Neutrophil (primary cell): Measurements from ENCODE around the gene WIPF3.

Source experiments
- H3K27ac ChIP-seq: fragments of 200-600 bp; sonication (generic); 2 replicates; pipeline ENCODE4 v1.5.1; 2016; ENCODE audit warnings: mild to moderate bottlenecking, moderate library complexity
- H3K27me3 ChIP-seq: fragments of 200-600 bp; sonication (generic); 2 replicates; pipeline ENCODE4 v1.6.0; 2016; ENCODE audit warnings: mild to moderate bottlenecking
- H3K36me3 ChIP-seq: fragments of 200-600 bp; sonication (generic); 2 replicates; pipeline ENCODE4 v1.5.1; 2017
- H3K4me1 ChIP-seq, 2 experiments: fragments of 200-600 bp in 1 of 2; sonication (generic) in 1 of 2; 1 replicate in 1 of 2; 2 replicates in 1 of 2; pipeline versions ENCODE4 v1.5.1 to v1.6.1; 2013 to 2016; ENCODE audit warnings: low read depth in 1 of 2, low read length in 1 of 2, mild to moderate bottlenecking in 1 of 2, moderate library complexity in 1 of 2; ENCODE audit not compliant: control insufficient read depth in 1 of 2, insufficient read depth in 1 of 2
- H3K4me3 ChIP-seq, 2 experiments: fragments of 200-600 bp in 1 of 2; sonication (generic) in 1 of 2; 1 replicate in 1 of 2; 2 replicates in 1 of 2; pipeline ENCODE4 v1.5.1; 2013 to 2016; ENCODE audit warnings: low read depth in 1 of 2, low read length in 1 of 2, mild to moderate bottlenecking in 1 of 2, moderate library complexity in 1 of 2
- H3K9me3 ChIP-seq: fragments of 200-600 bp; sonication (generic); 2 replicates; pipeline ENCODE4 v1.5.1; 2016
- CTCF ChIP-seq: fragments of 200-600 bp; sonication (generic); IDR thresholded peaks from 2 replicates; pipeline ENCODE4 v1.5.1; 2016; ENCODE audit warnings: antibody characterized with exemption

Gene WIPF3

GRCh38 chr7:29891766-29892165 is 85.5 kb downstream of the WIPF3 start:
- TF ChIP-seq CTCF = no peak
- H3K4me1 ChIP-seq = no peaks in the 10 kb centered on the region
- no peak overlapping the region for H3K27ac ChIP-seq
- no peaks in the 10 kb centered on the region for H3K36me3 ChIP-seq
- no peaks in the 10 kb centered on the region for H3K27me3 ChIP-seq
- no peak overlapping the region for H3K4me3 ChIP-seq
- no peaks in the 10 kb centered on the region for H3K9me3 ChIP-seq

DNA sequence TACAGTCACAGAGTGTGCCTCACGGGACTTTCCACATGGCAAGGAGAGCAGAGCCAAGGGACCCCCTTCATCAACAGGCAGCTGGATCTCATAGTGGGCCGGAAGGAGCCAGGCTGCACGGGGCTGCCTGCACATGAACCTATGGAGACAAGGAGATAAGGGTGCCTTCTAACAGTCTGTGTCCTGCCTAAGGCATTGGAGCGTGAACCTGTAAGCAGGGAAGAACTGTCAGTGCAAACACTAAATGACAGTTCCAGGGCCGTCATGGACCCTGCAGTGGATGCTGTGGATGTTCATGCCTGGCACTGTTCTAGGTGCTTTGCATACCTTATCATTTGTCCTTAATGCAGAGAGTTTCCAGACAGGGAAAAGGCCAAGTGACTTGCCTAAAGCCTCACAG is 85.9 kb downstream of the WIPF3 start:
- Histone ChIP-seq H3K9me3 (no peaks in the 10 kb centered on the region), H3K4me3 (no peak overlapping the region), H3K27me3 (no peaks in the 10 kb centered on the region), H3K4me1 (no peaks in the 10 kb centered on the region), H3K27ac (no peak overlapping the region), H3K36me3 (no peaks in the 10 kb centered on the region)
- TF ChIP-seq CTCF = no peak

DNA sequence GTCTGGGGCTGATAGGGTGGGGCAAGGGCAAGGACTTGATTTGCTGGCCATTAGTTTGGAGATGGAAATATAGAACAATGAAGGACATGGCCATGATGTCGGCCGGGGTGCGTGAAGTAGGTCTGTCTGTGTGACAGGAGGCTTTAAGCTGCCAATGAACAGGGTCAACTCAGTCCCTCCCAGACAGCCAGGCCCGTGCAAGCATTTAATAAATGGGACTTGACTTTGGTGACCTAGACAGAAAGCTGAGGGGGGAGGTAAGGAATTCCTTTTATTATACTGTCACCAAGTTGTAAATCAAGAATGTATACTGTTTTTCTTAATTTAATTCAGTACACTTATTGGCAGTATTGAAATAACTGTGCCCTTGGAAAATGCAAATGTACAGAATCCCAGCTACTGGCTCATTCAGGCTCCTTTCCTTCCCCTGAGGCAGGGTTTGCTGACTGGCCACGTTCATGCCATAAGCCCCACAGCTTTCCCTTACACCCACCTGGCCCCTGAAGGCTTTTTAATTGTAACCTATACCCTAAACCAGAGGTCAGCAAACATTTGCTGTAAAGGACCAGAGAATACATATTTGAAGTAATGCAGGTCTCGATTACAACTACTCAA is 87.2 kb downstream of the WIPF3 start:
- H3K36me3 ChIP-seq = no peaks in the 10 kb centered on the region

DNA sequence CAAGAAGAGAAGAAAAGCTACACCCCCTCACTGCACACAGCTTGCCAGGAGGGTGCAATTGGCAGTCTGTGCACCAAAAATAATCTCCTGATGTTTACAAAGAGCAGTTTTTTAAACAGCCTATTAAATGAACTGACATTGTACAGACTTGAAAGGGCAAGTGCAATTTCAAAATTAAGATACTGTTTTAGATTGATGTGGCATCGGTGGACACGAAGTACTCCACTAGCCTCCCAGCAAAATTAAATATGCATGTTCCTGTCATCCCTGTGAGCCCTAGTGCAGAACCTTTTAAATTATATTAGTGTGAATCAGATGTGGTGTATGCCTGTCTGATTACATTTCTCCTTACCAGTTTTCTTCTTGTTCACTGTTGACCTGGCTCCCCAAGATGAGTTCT is 87.9 kb downstream of the WIPF3 start:
- no peaks in the 10 kb centered on the region for H3K4me1 ChIP-seq
- H3K9me3 ChIP-seq = no peaks in the 10 kb centered on the region
- TF ChIP-seq CTCF = no peak
- H3K36me3 ChIP-seq = no peaks in the 10 kb centered on the region
- no peak overlapping the region for H3K27ac ChIP-seq
- H3K27me3 ChIP-seq = no peaks in the 10 kb centered on the region
- no peak overlapping the region for H3K4me3 ChIP-seq

More for the DNA sequence above, 87.2 kb downstream of the WIPF3 start:
- H3K9me3 ChIP-seq = no peaks in the 10 kb centered on the region
- H3K4me1 ChIP-seq = no peaks in the 10 kb centered on the region
- H3K27me3 ChIP-seq = no peaks in the 10 kb centered on the region
- H3K4me3 ChIP-seq = no peak overlapping the region
- no peak for TF ChIP-seq CTCF
- no peak overlapping the region for H3K27ac ChIP-seq

- TF ChIP-seq CTCF = no peak
- Histone ChIP-seq H3K9me3 (no peaks in the 10 kb centered on the region), H3K4me1 (no peaks in the 10 kb centered on the region), H3K27ac (no peak overlapping the region), H3K36me3 (no peaks in the 10 kb centered on the region), H3K4me3 (no peak overlapping the region), H3K27me3 (no peaks in the 10 kb centered on the region)
These were observed 89.3 kb downstream of the WIPF3 start for GRCh38 chr7:29895559-29895958.
